ENCODE data around the gene ASB18.

- no peak for TF ChIP-seq POLR2A (IDR thresholded peaks at IDR 0.05)
- no peak for TF ChIP-seq CTCF (IDR thresholded peaks at IDR 0.05)
Measured at GRCh38 chr2:236221798-236222197, 42.4 kb downstream of the ASB18 start.
